HCT116 (cell line): ENCODE measurements around the gene MYF5. TPM values are rescaled to one million over a fixed set of nuclear protein-coding genes. Genes with fewer than 3 reads are reported as not detected.

Experiments used
- ATAC-seq: fragments of 200-7000 bp; cut with Tn5 transposase; 2 replicates; pipeline ENCODE4 v1.9.1; 2020; ENCODE audit warnings: mild to moderate bottlenecking, moderate library complexity
- BruUV-seq: library from RNA; stranded (reverse); fragments of 400-500 nt; replicated peaks from 2 replicates; lab custom pipeline; 2021; lab: Mats Ljungman, UMichigan
- CTCF ChIA-PET: fragments of 300-600 bp; sonication (Branson Sonifier 250); formaldehyde crosslinking; loops from one replicate; lab custom pipeline; 2021; ENCODE audit warnings: antibody characterized with exemption; lab: Charles Lee
- POLR2A ChIA-PET: fragments of 300-600, 350-600 bp; sonication (Branson Sonifier 250); formaldehyde crosslinking; loops from one replicate; lab custom pipeline; 2021; ENCODE audit warnings: antibody characterized with exemption; lab: Charles Lee
- RAD21 ChIA-PET, 2 experiments: fragments of 300-600 bp; sonication (Branson Sonifier 250); formaldehyde crosslinking; loops; one replicate each; lab custom pipeline; 2023; ENCODE audit warnings: low total read pairs in 2 of 2; ENCODE audit not compliant: uncharacterized antibody in 2 of 2, unreplicated experiment in 2 of 2, low non-redundant PET in 1 of 2; lab: Charles Lee
- DNase-seq: peaks from one replicate; pipeline ENCODE4 v3.0.0-alpha.2; 2010; ENCODE audit warnings: low read depth, low spot score
- H2AFZ ChIP-seq: fragments of 200-600 bp; shearing (Covaris generic), sonication (generic); 2 replicates; pipeline ENCODE4 v1.6.1; 2017; ENCODE audit warnings: low read depth, mixed run types, mixed read lengths, antibody characterized with exemption, low read length; ENCODE audit not compliant: poor library complexity, severe bottlenecking
- H3K27ac ChIP-seq: 2 replicates; pipeline ENCODE4 v1.5.1; 2012; ENCODE audit warnings: low read depth, low read length
- H3K27me3 ChIP-seq: fragments of 200-600 bp; sonication (generic); 2 replicates; pipeline ENCODE4 v1.6.1; 2016; ENCODE audit warnings: mixed run types, low read length, mixed read lengths; ENCODE audit not compliant: insufficient read depth
- H3K36me3 ChIP-seq, 2 experiments: fragments of 200-500 bp in 1 of 2; fragments of 200-600 bp in 1 of 2; sonication (Bioruptor generic) in 1 of 2; sonication (generic) in 1 of 2; 2 replicates each; pipeline versions ENCODE4 v1.5.1 to v1.6.1; 2014 to 2016; ENCODE audit warnings: low read length in 2 of 2, inconsistent platforms in 1 of 2, mixed read lengths in 1 of 2, mixed run types in 1 of 2; ENCODE audit not compliant: insufficient read depth in 2 of 2, control insufficient read depth in 1 of 2
- H3K4me1 ChIP-seq, 2 experiments: fragments of 200-600 bp in 1 of 2; sonication (generic) in 1 of 2; 2 replicates each; pipeline versions ENCODE4 v1.5.1 to v1.6.1; 2012 to 2017; ENCODE audit warnings: low read length in 2 of 2, inconsistent platforms in 1 of 2, mild to moderate bottlenecking in 1 of 2, mixed read lengths in 1 of 2, mixed run types in 1 of 2, moderate library complexity in 1 of 2; ENCODE audit not compliant: insufficient read depth in 2 of 2, control insufficient read depth in 1 of 2
- H3K4me2 ChIP-seq: fragments of 200-600 bp; sonication (generic); 2 replicates; pipeline ENCODE4 v1.6.1; 2017; ENCODE audit warnings: mixed run types, low read length, mixed read lengths
- H3K4me3 ChIP-seq, 2 experiments: fragments of 200-600 bp in 1 of 2; sonication (generic) in 1 of 2; replicated peaks in 1 of 2; 2 replicates each; pipeline ENCODE4 v1.5.1; 2011 to 2016; ENCODE audit warnings: low read length in 2 of 2, control low read depth in 1 of 2, low read depth in 1 of 2, mild to moderate bottlenecking in 1 of 2, mixed read lengths in 1 of 2, mixed run types in 1 of 2
- H3K79me2 ChIP-seq: fragments of 200-600 bp; sonication (generic); 2 replicates; pipeline ENCODE4 v1.6.1; 2017; ENCODE audit warnings: mild to moderate bottlenecking, mixed run types, low read length, moderate library complexity, mixed read lengths; ENCODE audit not compliant: insufficient read depth
- H3K9ac ChIP-seq: fragments of 200-600 bp; sonication (generic); 2 replicates; pipeline ENCODE4 v1.6.1; 2016; ENCODE audit warnings: low read length, mixed read lengths
- H3K9me2 ChIP-seq: fragments of 200-600 bp; sonication (generic), shearing (Covaris generic); 2 replicates; pipeline ENCODE4 v1.6.1; 2017; ENCODE audit warnings: mixed run types, mild to moderate bottlenecking, moderate library complexity; ENCODE audit not compliant: insufficient read depth
- H3K9me3 ChIP-seq, 2 experiments: fragments of 200-500 bp in 1 of 2; fragments of 200-600 bp in 1 of 2; sonication (Bioruptor generic) in 1 of 2; sonication (generic) in 1 of 2; 2 replicates each; pipeline ENCODE4 v1.6.1; 2014 to 2017; ENCODE audit warnings: low read length in 2 of 2, mixed read lengths in 2 of 2, inconsistent platforms in 1 of 2, low read depth in 1 of 2, mild to moderate bottlenecking in 1 of 2, mixed run types in 1 of 2, moderate library complexity in 1 of 2; ENCODE audit not compliant: control insufficient read depth in 1 of 2, insufficient read depth in 1 of 2
- H4K20me1 ChIP-seq: fragments of 200-600 bp; sonication (generic), shearing (Covaris generic); 2 replicates; pipeline ENCODE4 v1.6.1; 2017; ENCODE audit warnings: mixed run types, mild to moderate bottlenecking, moderate library complexity; ENCODE audit not compliant: insufficient read depth
- ATF3 ChIP-seq: IDR thresholded peaks from 2 replicates; pipeline ENCODE4 v1.6.1; 2012
- CBX3 ChIP-seq: IDR thresholded peaks from 2 replicates; pipeline ENCODE4 v1.6.1; 2012; ENCODE audit warnings: low read depth
- CEBPB ChIP-seq: IDR thresholded peaks from 2 replicates; pipeline ENCODE4 v1.6.1; 2012; ENCODE audit warnings: low read depth
- EGR1 ChIP-seq: IDR thresholded peaks from 2 replicates; pipeline ENCODE4 v1.6.1; 2012; ENCODE audit warnings: low read depth
- ELF1 ChIP-seq: IDR thresholded peaks from 2 replicates; pipeline ENCODE4 v1.6.1; 2012; ENCODE audit warnings: low read depth, borderline replicate concordance
- JUND ChIP-seq: IDR thresholded peaks from 2 replicates; pipeline ENCODE4 v1.6.1; 2012
- MAX ChIP-seq: IDR thresholded peaks from 2 replicates; pipeline ENCODE4 v1.6.1; 2012
- POLR2A ChIP-seq: IDR thresholded peaks from 2 replicates; pipeline ENCODE4 v1.7.0; 2011; ENCODE audit warnings: borderline replicate concordance; ENCODE audit not compliant: insufficient read depth, insufficient read length; ENCODE audit errors: extremely low read depth
- POLR2AphosphoS5 ChIP-seq: IDR thresholded peaks from 2 replicates; pipeline ENCODE4 v1.6.1; 2011; ENCODE audit warnings: mild to moderate bottlenecking, low read depth, low read length, moderate library complexity
- RAD21 ChIP-seq: IDR thresholded peaks from 2 replicates; pipeline ENCODE4 v1.6.1; 2012; ENCODE audit warnings: low read depth, mild to moderate bottlenecking
- SIN3A ChIP-seq: IDR thresholded peaks from 2 replicates; pipeline ENCODE4 v1.6.1; 2012; ENCODE audit warnings: low read depth
- SP1 ChIP-seq: IDR thresholded peaks from 2 replicates; pipeline ENCODE4 v1.6.1; 2012; ENCODE audit warnings: low read depth
- SRF ChIP-seq: IDR thresholded peaks from 2 replicates; pipeline ENCODE4 v1.6.1; 2012; ENCODE audit warnings: low read depth
- TCF7L2 ChIP-seq: IDR thresholded peaks from 2 replicates; pipeline ENCODE4 v1.7.0; 2011; ENCODE audit warnings: borderline replicate concordance, inconsistent platforms; ENCODE audit not compliant: insufficient read depth, insufficient read length; ENCODE audit errors: extremely low read depth
- YY1 ChIP-seq: IDR thresholded peaks from 2 replicates; pipeline ENCODE4 v1.6.1; 2011; ENCODE audit warnings: low read length, low read depth, moderate library complexity, mild to moderate bottlenecking; ENCODE audit not compliant: insufficient replicate concordance; ENCODE audit errors: extremely low read depth
- ZBTB33 ChIP-seq: IDR thresholded peaks from 2 replicates; pipeline ENCODE4 v1.6.1; 2011; ENCODE audit warnings: mild to moderate bottlenecking, low read length, moderate library complexity; ENCODE audit not compliant: insufficient replicate concordance; ENCODE audit errors: extremely low read depth
- ZFX ChIP-seq: fragments of 450-650 bp; IDR thresholded peaks from 2 replicates; pipeline ENCODE4 v1.6.1; 2017
- ZNF274 ChIP-seq: fragments of 200-500 bp; sonication (Bioruptor generic); IDR thresholded peaks from 2 replicates; pipeline ENCODE4 v1.6.1; 2014; ENCODE audit warnings: mild to moderate bottlenecking, low read depth, low read length, inconsistent platforms
- intact Hi-C: fragments of 100-400 bp; cut with micrococcal nuclease; formaldehyde crosslinking; loops from 2 replicates; pipeline ENCODE4 v1.10.0; 2022
- total RNA-seq: library from RNA; stranded (reverse); gene quantifications from one replicate; pipeline ENCODE4 v1.2.1, GENCODE V29; 2021; ENCODE audit not compliant: unreplicated experiment

Gene MYF5
- total RNA-seq, 1 experiment from 2014 or later: not detected

- H3K9ac ChIP-seq: no peak within 1 kb of the TSS
- no peaks in the 10 kb centered on the region for H3K9me3 ChIP-seq
- RAD21 ChIA-PET: no interaction called here
- ATAC-seq: no peak
- no peak within 1 kb of the TSS for H3K27ac ChIP-seq
- BruUV-seq: no TSS peak
- no peaks in the 10 kb centered on the region for H3K27me3 ChIP-seq
- intact Hi-C loops: no loop called here
- no peaks in the 10 kb centered on the region for H3K36me3 ChIP-seq
- H3K9me2 ChIP-seq: no peaks in the 10 kb centered on the region
- H2AFZ ChIP-seq: no peak within 1 kb of the TSS
- H3K79me2 ChIP-seq: no peaks in the 10 kb centered on the region
- H3K4me3 ChIP-seq: no peak within 1 kb of the TSS
- CTCF ChIA-PET: no interaction called here
- H3K4me1 ChIP-seq: peaks cover 0 to 11% of the 10 kb centered on the region in 2 experiments; a peak in 2 of 4 replicates
- DNase-seq: no peak
- no peak within 1 kb of the TSS for H3K4me2 ChIP-seq
- no peaks in the 10 kb centered on the region for H4K20me1 ChIP-seq
- no peak for TF ChIP-seq POLR2A
- TF ChIP-seq SRF: no peak
- POLR2A ChIA-PET: no interaction called here
These were observed 9.4 kb upstream of the MYF5 start, which contains the start of gene MYF6 for GRCh38 chr12:80707126-80707829. Gene MYF6 (plus strand): TSS chr12:80707634. CDS start chr12:80707720, 86 bp downstream.

- H3K4me2 ChIP-seq: no peak overlapping the region
- H3K79me2 ChIP-seq: no peaks in the 10 kb centered on the region
- no peak overlapping the region for H3K4me3 ChIP-seq
- no TSS peak for BruUV-seq
- ChIA-PET RAD21 (no interaction called here), CTCF (no interaction called here), POLR2A (no interaction called here)
- 0 out of 2 replicates have a peak, but pooled peaks cover 1% of the 10 kb centered on the region for H3K27me3 ChIP-seq
- DNase-seq (no peak), ATAC-seq (no peak)
- no peak overlapping the region for H3K27ac ChIP-seq
- intact Hi-C loops: no loop called here
- H4K20me1 ChIP-seq: no peaks in the 10 kb centered on the region
- peaks cover 0 to 6% of the 10 kb centered on the region in 2 experiments; a peak in 2 of 4 replicates for H3K4me1 ChIP-seq
- H2AFZ ChIP-seq: no peak overlapping the region
- no peaks in the 10 kb centered on the region for H3K9me3 ChIP-seq
- H3K9ac ChIP-seq: no peak overlapping the region
- H3K9me2 ChIP-seq: no peaks in the 10 kb centered on the region
- no peaks in the 10 kb centered on the region for H3K36me3 ChIP-seq
- TF ChIP-seq RAD21: no peak
- TF ChIP-seq SP1: no peak
- no peak for TF ChIP-seq TCF7L2
- no peak for TF ChIP-seq ELF1
- TF ChIP-seq POLR2A: no peak
- no peak for TF ChIP-seq CEBPB
- TF ChIP-seq ZFX: no peak
- TF ChIP-seq ZBTB33: no peak
- TF ChIP-seq POLR2AphosphoS5: no peak
- no peak for TF ChIP-seq YY1
- TF ChIP-seq JUND: no peak
- no peak for TF ChIP-seq ZNF274
- TF ChIP-seq SIN3A: no peak
- no peak for TF ChIP-seq MAX
- no peak for TF ChIP-seq CBX3
- TF ChIP-seq EGR1: no peak
- no peak for TF ChIP-seq ATF3
These were observed 8.9 kb upstream of the MYF5 start for GRCh38 chr12:80707830-80708258.
